ENCODE measurements around the gene GTF3C2. TPM values are rescaled to one million over a fixed set of nuclear protein-coding genes. Genes with fewer than 3 reads are reported as not detected.

GTF3C2 gene
- total and polyA plus RNA-seq, 12 donors = 30.6 to 73.9 (median 51.3) TPM

- 0 to 1% (median 1%) methylated on average over 7 to 46 of the region's 46 CpGs for WGBS, 4 donors
- peak overlapping the region; percentile 63 to 98 (median 90) for H3K27ac ChIP-seq
- no peaks in the 10 kb centered on the region for H3K9me3 ChIP-seq (replicated peaks in 1 of 3)
- peak in 6 of 7 donors; percentile 39 to 75 (median 52) for DNase-seq
- H3K4me3 ChIP-seq = peak overlapping the region; percentile 73 to 95 (median 87)
- H3K27me3 ChIP-seq = no peaks in the 10 kb centered on the region
- peaks cover 17 to 33% of the 10 kb centered on the region in 2 donors for H3K4me1 ChIP-seq (replicated peaks in 1 of 2)
- no peak for TF ChIP-seq CTCF (IDR thresholded peaks at IDR 0.05)
- TF ChIP-seq POLR2A (IDR thresholded peaks at IDR 0.05) = peak in 1 of 2 donors; percentile 4
- H3K36me3 ChIP-seq (replicated peaks in 1 of 2) = peaks cover 0 to 63% of the 10 kb centered on the region in 2 donors
- intact Hi-C loops (cut with DNase I) = no loop called here
Measured at GRCh38 chr2:27370816-27371620, 14.5 kb upstream of the GTF3C2 start.

GRCh38 chr2:27370026-27370815 is 13.7 kb upstream of the GTF3C2 start, which contains the start of the genes EIF2B4 and SNX17:
TSS of gene EIF2B4 (minus strand) at chr2:27370338. CDS start at chr2:27370314, 24 bp downstream.
TSS of gene SNX17 (plus strand) at chr2:27370616. CDS start at chr2:27370744, 128 bp downstream.
- peaks cover 17 to 33% of the 10 kb centered on the region in 2 donors for H3K4me1 ChIP-seq (replicated peaks in 1 of 2)
- H3K27me3 ChIP-seq = no peaks in the 10 kb centered on the region
- peaks cover 0 to 62% of the 10 kb centered on the region in 2 donors for H3K36me3 ChIP-seq (replicated peaks in 1 of 2)
- TF ChIP-seq POLR2A (IDR thresholded peaks at IDR 0.05) (peak; percentile 81 to 91), CTCF (IDR thresholded peaks at IDR 0.05) (peak; percentile 40 to 78 (median 62))
- 0% methylated on average over 50 to 85 of the region's 85 CpGs; no CpG with 5 or more reads in 1 of the 4 donors for WGBS, 4 donors
- intact Hi-C loops (cut with DNase I) = no loop called here
- peak; percentile 99 to 100 (median 99) for DNase-seq
- H3K27ac ChIP-seq = peak within 1 kb of the TSS; percentile 70 to 98 (median 96)
- no peaks in the 10 kb centered on the region for H3K9me3 ChIP-seq (replicated peaks in 1 of 3)
- peak within 1 kb of the TSS; percentile 73 to 95 (median 87) for H3K4me3 ChIP-seq

- no peak for TF ChIP-seq CTCF (IDR thresholded peaks at IDR 0.05)
- TF ChIP-seq POLR2A (IDR thresholded peaks at IDR 0.05) = no peak
- WGBS, 4 donors = 1 to 7% (median 1%) methylated on average over 9 to 18 of the region's 18 CpGs
Measured at GRCh38 chr2:27369471-27370025, 13.0 kb upstream of the GTF3C2 start.

More at GRCh38 chr2:27369471-27370025, 13.0 kb upstream of the GTF3C2 start:
- peaks cover 0 to 61% of the 10 kb centered on the region in 2 donors for H3K36me3 ChIP-seq (replicated peaks in 1 of 2)
- H3K9me3 ChIP-seq (replicated peaks in 1 of 3) = no peaks in the 10 kb centered on the region
- DNase-seq = peak in 6 of 7 donors; percentile 80 to 87 (median 82)
- no peaks in the 10 kb centered on the region for H3K27me3 ChIP-seq
- peak overlapping the region; percentile 70 to 98 (median 96) for H3K27ac ChIP-seq
- peak overlapping the region; percentile 21 to 95 (median 70) for H3K4me3 ChIP-seq
- H3K4me1 ChIP-seq (replicated peaks in 1 of 2) = peaks cover 17 to 33% of the 10 kb centered on the region in 2 donors
- intact Hi-C loops (cut with DNase I) = loop anchor here in 1 of 2 donors (5.0 kb wide), 1 partner anchor 42 kb away; no protein-coding TSS in a partner anchor

All from adrenal gland (tissue), 12 donors.